Smooth muscle cell (in vitro differentiated cells): ENCODE measurements around the gene METTL9. TPM values are rescaled to one million over a fixed set of nuclear protein-coding genes. Genes with fewer than 3 reads are reported as not detected.
"Not testable (repeated sequence)": the region's sequence is repeated elsewhere in the genome, so short reads cannot be mapped to it uniquely, and the experiment has no call there.

Experiments
- DNase-seq: peaks from one replicate; lab custom pipeline; 2025; ENCODE audit not compliant: unreplicated experiment; lab: John Stamatoyannopoulos, UW
- H2AFZ ChIP-seq: fragments of 200-600 bp; sonication (generic); 2 replicates; pipeline ENCODE4 v1.6.0; 2016; ENCODE audit warnings: antibody characterized with exemption, low read depth, mild to moderate bottlenecking
- H3F3A ChIP-seq: fragments of 200-600 bp; sonication (generic); 2 replicates; pipeline ENCODE4 v1.6.0; 2017; ENCODE audit warnings: antibody characterized with exemption, low read depth
- H3K27ac ChIP-seq: fragments of 200-600 bp; sonication (generic); 2 replicates; pipeline ENCODE4 v1.5.1; 2016; ENCODE audit warnings: low read depth, mild to moderate bottlenecking
- H3K27me3 ChIP-seq: fragments of 200-600 bp; sonication (generic); 2 replicates; pipeline ENCODE4 v1.6.1; 2016; ENCODE audit warnings: low read depth, mild to moderate bottlenecking
- H3K36me3 ChIP-seq: fragments of 200-600 bp; sonication (generic); 2 replicates; pipeline ENCODE4 v1.5.1; 2016; ENCODE audit warnings: low read depth
- H3K4me1 ChIP-seq: fragments of 200-600 bp; sonication (generic); 2 replicates; pipeline ENCODE4 v1.5.1; 2016; ENCODE audit warnings: low read depth
- H3K4me2 ChIP-seq: fragments of 200-600 bp; sonication (generic); 2 replicates; pipeline ENCODE4 v1.6.0; 2016; ENCODE audit warnings: mild to moderate bottlenecking
- H3K4me3 ChIP-seq: fragments of 200-600 bp; sonication (generic); 2 replicates; pipeline ENCODE4 v1.5.1; 2016; ENCODE audit warnings: mild to moderate bottlenecking
- H3K79me2 ChIP-seq: fragments of 200-600 bp; sonication (generic); 2 replicates; pipeline ENCODE4 v1.6.0; 2016; ENCODE audit warnings: low read depth, mild to moderate bottlenecking
- H3K9ac ChIP-seq: fragments of 200-600 bp; sonication (generic); 2 replicates; pipeline ENCODE4 v1.6.0; 2016; ENCODE audit warnings: low read depth
- H3K9me3 ChIP-seq: fragments of 200-600 bp; sonication (generic); replicated peaks from 2 replicates; pipeline ENCODE4 v1.5.1; 2016; ENCODE audit warnings: low read depth
- H4K20me1 ChIP-seq: fragments of 200-600 bp; sonication (generic); 2 replicates; pipeline ENCODE4 v1.6.0; 2016; ENCODE audit warnings: low read depth
- WGBS: methylation state at CpG from one replicate; pipeline ENCODE4 v1.1.7; 2016; ENCODE audit warnings: low lambda C conversion rate; 5-methylcytosine and 5-hydroxymethylcytosine counted together
- polyA plus RNA-seq: library from polyadenylated mRNA; unstranded; fragments of >200 nt; fragmentation: Nextera tagmentation; extraction: Ambion mirVana; gene quantifications from 2 replicates; pipeline ENCODE4 v1.2.1, GENCODE V29; 2016
- total RNA-seq: library from RNA; depleted of rRNA; stranded (reverse); fragments of >200 nt; gene quantifications from 2 replicates; pipeline ENCODE4 v1.2.3, GENCODE V29; 2014
- TF ChIP-seq, protein P1 (sequence below): fragments of 200-600 bp; sonication (generic); IDR thresholded peaks from 2 replicates; pipeline ENCODE4 v1.5.1; 2017; ENCODE audit warnings: borderline replicate concordance, mild to moderate bottlenecking, antibody characterized with exemption; ENCODE audit not compliant: insufficient read depth, poor library complexity, severe bottlenecking

Gene METTL9
- total and polyA plus RNA-seq, 2 experiments from 2014 or later, result 97.5 to 157 TPM

GRCh38 chr16:21554795-21555585, 44.4 kb upstream of the METTL9 start:
- no peaks in the 10 kb centered on the region for H3K9me3 ChIP-seq
- peak; percentile 66 for DNase-seq
- H4K20me1 ChIP-seq, result no peaks in the 10 kb centered on the region
- no peaks in the 10 kb centered on the region for H3K79me2 ChIP-seq
- H3K27me3 ChIP-seq, result peaks cover 4% of the 10 kb centered on the region
- H3K4me2 ChIP-seq, result peak overlapping the region; percentile 67
- peak overlapping the region; percentile 95 for H2AFZ ChIP-seq
- no peaks in the 10 kb centered on the region for H3F3A ChIP-seq
- TF ChIP-seq, protein P1, sequence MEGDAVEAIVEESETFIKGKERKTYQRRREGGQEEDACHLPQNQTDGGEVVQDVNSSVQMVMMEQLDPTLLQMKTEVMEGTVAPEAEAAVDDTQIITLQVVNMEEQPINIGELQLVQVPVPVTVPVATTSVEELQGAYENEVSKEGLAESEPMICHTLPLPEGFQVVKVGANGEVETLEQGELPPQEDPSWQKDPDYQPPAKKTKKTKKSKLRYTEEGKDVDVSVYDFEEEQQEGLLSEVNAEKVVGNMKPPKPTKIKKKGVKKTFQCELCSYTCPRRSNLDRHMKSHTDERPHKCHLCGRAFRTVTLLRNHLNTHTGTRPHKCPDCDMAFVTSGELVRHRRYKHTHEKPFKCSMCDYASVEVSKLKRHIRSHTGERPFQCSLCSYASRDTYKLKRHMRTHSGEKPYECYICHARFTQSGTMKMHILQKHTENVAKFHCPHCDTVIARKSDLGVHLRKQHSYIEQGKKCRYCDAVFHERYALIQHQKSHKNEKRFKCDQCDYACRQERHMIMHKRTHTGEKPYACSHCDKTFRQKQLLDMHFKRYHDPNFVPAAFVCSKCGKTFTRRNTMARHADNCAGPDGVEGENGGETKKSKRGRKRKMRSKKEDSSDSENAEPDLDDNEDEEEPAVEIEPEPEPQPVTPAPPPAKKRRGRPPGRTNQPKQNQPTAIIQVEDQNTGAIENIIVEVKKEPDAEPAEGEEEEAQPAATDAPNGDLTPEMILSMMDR, result peak; percentile 100
- WGBS, result 42% methylated on average over 41 of the region's 41 CpGs
- H3K4me3 ChIP-seq, result no peak overlapping the region
- no peak overlapping the region for H3K27ac ChIP-seq
- H3K9ac ChIP-seq, result no peak overlapping the region
- no peaks in the 10 kb centered on the region for H3K36me3 ChIP-seq
- peaks cover 3% of the 10 kb centered on the region for H3K4me1 ChIP-seq

GRCh38 chr16:21555621-21556020, 43.8 kb upstream of the METTL9 start:
- H3K9me3 ChIP-seq, H3K27me3 ChIP-seq, H3K9ac ChIP-seq, H3K4me2 ChIP-seq, H3K36me3 ChIP-seq, H3K79me2 ChIP-seq, H2AFZ ChIP-seq, H3K4me1 ChIP-seq, H3K4me3 ChIP-seq, DNase-seq, H4K20me1 ChIP-seq, H3K27ac ChIP-seq, H3F3A ChIP-seq: not testable (repeated sequence)
- WGBS, result 94% methylated on average over 15 of the region's 15 CpGs

DNA sequence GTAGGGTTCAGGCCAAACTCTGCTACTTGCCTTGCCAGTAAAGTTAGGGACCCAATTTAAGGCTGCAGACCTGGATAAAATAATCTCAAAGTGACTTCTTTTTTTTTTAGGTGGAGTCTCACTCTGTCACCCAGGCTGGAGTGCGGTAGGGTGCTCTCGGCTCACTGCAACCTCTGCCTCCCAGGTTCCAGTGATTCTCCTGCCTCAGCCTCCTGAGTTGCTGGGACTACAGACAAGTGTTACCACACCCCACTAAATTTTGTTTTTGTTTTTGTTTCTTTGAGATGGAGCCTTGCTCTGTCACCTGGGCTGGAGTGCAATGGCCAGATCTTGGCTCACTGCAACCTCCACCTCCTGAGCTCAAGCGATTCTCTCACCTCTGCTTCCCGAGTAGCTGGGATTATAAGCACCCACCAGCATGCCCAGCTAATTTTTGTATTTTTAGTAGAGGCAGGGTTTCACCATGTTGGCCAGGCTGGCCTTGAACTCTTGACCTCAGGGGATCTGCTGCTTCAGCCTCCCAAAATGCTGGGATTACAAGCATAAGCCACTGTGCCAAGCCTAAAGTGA, 43.3 kb upstream of the METTL9 start:
- H2AFZ ChIP-seq, H3K4me2 ChIP-seq: not testable (repeated sequence)

GRCh38 chr16:21556651-21557241, 42.6 kb upstream of the METTL9 start:
- not testable (repeated sequence) for H3F3A ChIP-seq, H3K9me3 ChIP-seq, H4K20me1 ChIP-seq, H3K79me2 ChIP-seq, H3K27ac ChIP-seq, H3K9ac ChIP-seq, H2AFZ ChIP-seq, H3K4me2 ChIP-seq, DNase-seq, H3K4me3 ChIP-seq, H3K36me3 ChIP-seq, H3K4me1 ChIP-seq, H3K27me3 ChIP-seq
- WGBS, result 86% methylated on average over 24 of the region's 25 CpGs

More for the DNA sequence above, 43.3 kb upstream of the METTL9 start:
- not testable (repeated sequence) for H3K79me2 ChIP-seq, H3F3A ChIP-seq, H3K27ac ChIP-seq, DNase-seq, H3K9me3 ChIP-seq, H4K20me1 ChIP-seq, H3K9ac ChIP-seq, H3K36me3 ChIP-seq, H3K4me3 ChIP-seq, H3K4me1 ChIP-seq, H3K27me3 ChIP-seq
- 92% methylated on average over 4 of the region's 4 CpGs for WGBS

GRCh38 chr16:21560462-21560861, 38.9 kb upstream of the METTL9 start:
- Histone ChIP-seq H3F3A (no peaks in the 10 kb centered on the region), H3K9ac (no peak overlapping the region), H3K79me2 (no peaks in the 10 kb centered on the region), H3K4me2 (no peak overlapping the region), H3K4me1 (no peaks in the 10 kb centered on the region), H2AFZ (no peak overlapping the region), H3K9me3 (no peaks in the 10 kb centered on the region), H4K20me1 (no peaks in the 10 kb centered on the region), H3K27me3 (peaks cover 4% of the 10 kb centered on the region), H3K4me3 (no peak overlapping the region), H3K36me3 (no peaks in the 10 kb centered on the region), H3K27ac (no peak overlapping the region)
- 86% methylated on average over 2 of the region's 2 CpGs for WGBS
- no peak for DNase-seq
- TF ChIP-seq, protein P1, result no peak
